GM19025 (cell line): ENCODE measurements around the gene PCNT.

Experiments
- ATAC-seq: cut with Tn5 transposase; IDR thresholded peaks from one replicate; pipeline ENCODE4 v1.9.1; 2021; ENCODE audit warnings: mild to moderate bottlenecking, low read depth, moderate library complexity; ENCODE audit not compliant: unreplicated experiment

The PCNT gene

DNA sequence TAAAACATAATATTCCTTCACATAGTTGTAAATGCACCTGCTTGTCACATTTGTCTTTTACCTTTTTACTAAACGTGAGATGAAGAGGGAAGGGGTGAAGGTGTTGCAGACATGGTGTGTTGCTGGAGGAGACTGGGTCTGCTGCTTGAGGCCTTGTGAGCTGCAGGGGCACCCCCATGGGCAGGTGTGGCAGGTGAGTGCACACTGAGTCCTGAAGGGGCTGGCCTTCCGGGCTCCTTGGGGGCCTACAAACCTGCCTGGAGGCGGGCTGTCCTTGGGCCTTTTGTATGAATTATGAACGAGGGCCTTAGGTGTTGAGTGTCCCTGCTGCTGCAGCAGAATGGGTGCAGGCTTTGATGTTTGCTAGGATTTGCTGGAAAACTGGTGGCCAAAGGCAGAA is 3.8 kb downstream of the PCNT start:
- no peak for ATAC-seq

DNA sequence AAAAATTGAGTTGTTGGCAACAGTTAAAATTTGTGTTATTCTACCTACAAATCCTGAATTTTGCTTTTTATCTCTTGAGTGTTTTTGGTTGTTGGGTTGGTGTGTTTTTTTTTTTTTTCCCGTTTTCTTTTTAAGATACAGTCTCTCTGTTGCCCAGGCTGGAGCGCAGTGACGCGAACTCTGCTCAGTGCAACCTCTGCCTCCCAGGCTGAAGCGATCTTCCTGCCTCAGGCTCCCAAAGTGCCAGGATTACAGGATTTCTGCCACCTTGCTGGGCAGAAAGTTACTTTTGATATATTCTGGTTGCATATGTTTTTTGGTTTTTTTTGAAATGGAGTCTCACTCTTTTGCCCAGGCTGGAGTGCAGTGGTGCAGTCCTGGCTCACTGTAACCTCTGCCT is 4.2 kb downstream of the PCNT start:
- no peak for ATAC-seq

DNA sequence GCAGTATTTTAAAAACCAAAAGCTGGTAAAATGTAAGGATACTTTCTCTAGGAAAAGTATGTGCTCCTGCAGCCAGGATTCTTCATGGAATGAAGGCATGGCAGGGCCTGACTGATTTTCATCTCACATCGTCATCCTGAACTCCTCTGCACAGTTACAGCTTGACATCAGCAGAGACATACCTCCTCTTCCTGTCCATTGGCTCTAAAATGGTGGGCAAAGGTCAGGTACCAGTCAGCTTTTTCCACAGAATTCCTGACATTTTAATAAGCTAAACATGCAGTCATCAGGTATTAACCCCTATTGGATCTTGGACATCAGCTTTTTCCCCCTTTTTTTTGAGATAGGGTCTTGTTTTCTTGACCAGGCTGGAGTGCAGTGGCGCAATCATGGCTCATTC is 5.8 kb downstream of the PCNT start:
- no peak for ATAC-seq

DNA sequence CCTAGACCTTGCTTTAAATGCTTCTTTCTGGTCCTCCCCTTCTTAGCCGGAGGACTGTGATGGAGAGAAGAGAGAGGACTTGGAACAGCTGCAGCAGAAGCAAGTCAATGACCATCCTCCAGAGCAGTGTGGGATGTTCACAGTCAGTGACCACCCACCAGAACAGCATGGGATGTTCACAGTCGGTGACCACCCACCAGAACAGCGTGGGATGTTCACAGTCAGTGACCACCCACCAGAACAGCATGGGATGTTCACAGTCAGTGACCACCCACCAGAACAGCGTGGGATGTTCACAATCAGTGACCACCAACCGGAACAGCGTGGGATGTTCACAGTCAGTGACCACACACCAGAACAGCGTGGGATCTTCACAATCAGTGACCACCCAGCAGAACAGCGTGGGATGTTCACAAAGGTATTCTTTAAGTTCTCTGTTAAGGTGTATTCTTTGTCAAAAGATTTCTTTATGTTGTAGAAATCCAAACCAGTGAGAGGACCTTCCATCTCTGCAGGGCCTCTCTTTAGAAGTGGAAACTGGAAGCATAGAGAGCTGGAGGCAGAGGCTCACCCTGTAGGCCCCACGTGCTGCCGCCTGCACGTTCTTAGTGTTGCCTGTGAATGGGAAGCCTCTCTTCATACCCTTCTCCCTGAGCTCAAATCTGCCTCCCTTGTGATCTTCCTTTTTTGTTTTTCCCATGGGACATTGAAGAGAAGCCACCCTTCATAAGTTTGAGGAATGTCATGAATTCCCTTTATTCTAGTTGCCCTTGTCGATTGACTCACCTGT is 10.6 kb downstream of the PCNT start:
- no peak for ATAC-seq

DNA sequence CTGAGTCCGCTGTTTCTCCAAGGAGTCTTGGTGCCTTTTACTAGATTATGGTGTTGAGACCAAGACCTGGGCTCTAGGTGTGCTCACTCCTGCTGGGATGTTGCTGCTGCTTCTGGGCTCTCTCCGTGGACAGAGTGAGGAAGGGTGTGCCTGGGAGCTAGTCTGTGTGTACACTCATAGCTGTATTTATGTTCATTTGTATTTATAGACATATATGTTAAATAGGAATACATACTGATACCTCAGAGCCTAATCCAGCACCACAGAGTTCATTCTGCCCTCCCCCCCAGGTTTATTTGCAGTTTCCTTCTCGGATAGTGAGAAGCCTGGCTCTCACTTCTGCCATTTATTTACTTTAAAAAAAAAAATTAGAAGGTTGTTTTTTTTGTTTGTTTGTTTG is 12.6 kb downstream of the PCNT start:
- ATAC-seq: no peak

DNA sequence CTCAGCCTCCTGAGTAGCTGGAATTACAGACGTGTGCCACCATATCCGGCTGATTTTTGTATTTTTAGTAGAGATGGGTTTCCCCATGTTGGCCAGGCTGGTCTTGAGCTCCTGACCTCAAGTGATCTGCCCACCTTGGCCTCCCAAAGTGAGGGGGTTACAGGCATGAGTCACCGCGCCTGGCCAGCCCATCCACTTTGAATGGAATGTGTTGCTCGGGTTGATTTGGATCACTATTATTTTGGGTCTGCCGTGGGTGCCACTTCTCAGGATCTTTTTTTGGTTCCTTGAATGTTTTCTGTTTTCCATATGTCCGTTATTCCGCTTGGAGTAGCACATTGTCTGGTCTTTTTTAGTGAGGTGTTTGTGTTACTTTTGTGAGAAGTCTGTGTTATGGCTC is 17.0 kb downstream of the PCNT start:
- ATAC-seq: no peak

DNA sequence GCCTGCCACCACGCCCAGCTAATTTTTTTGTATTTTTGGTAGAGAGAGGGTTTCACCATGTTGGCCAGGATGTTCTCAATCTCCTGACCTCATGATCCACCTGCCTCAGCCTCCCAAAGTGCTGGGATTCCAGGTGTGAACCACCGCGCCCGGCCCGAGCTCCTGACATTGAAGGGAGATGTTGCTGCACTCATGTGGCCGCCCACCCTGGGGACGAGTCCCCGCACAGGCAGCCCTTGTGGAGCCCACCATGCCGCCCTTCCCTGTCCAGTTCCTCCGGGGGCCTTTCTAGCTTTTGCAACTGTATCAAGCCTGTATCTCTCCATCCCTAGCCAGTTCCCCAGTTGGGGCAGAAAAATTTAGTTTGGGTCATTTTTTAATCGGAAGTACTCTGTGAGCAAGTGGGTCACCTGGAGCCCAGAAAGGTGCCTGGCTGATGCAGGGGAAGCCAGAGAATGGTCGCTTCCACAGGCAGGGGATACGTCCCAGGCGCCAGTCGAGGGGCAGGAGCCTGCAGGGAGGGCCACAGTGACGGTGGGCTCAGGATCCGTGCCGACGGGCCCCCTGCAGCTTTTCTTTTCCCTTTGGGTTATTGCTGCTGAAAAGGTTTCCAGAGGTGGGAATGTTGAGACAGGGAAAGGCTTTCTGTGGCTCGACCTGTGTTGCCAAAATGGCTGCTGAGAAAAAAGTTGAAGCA is 20.4 kb downstream of the PCNT start:
- ATAC-seq: no peak

DNA sequence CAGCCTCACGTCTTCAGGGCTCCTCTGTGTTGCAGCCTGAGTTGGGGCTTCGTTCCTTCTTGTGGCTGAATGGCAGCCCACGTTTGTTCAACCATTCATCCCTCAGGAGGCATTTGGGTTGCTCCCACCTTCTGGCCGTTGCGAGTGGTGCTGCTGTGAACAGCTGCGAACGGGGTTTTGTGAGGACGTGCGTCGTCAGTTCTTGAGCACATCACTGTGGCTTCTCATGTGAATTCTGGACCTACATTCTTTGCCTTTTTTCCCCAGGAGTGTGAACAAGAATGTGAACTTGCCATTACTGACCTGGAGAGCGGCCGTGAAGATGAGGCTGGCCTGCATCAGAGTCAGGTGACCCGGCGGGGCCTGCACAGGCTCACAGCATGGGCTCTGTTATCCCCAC is 21.9 kb downstream of the PCNT start:
- ATAC-seq: no peak

DNA sequence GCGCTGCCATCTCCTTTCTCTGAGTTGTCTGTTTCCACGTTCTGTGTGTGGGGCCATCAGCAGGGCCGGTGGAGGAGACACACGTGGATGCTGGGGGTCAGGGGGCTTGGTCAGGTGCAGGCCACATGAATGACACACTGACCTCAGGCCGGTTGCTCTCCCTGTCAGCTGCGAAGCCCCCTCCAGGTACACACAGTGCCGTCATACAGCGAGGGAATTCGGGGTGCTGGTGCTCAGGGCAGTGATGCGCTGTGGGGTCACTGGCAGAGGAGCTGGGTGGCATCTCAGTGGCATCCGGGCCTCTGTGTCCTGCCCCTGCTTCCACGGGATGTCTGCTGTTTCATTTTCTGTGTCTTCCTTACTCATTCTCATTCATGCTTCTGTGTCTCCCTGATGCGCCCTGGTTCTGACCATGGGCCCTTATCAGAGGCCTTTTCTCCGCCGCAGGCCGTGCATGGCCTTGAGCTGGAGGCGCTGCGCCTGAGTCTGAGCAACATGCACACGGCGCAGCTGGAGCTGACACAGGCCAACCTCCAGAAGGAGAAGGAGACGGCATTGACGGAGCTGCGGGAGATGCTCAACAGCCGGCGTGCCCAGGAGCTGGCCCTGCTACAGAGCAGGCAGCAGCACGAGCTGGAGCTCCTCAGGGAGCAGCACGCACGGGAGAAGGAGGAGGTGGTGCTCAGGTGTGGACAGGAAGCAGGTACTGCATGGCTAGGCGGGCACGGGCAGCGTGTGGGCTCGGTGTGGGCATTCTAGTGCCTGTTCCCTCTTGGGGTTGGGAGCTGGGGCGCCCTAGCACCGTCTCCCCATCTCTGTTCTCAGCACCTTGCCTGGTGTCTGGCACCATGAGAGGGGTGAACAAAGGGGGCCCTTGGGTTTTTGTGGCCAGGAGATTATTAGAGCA is 22.6 kb downstream of the PCNT start:
- no peak for ATAC-seq

DNA sequence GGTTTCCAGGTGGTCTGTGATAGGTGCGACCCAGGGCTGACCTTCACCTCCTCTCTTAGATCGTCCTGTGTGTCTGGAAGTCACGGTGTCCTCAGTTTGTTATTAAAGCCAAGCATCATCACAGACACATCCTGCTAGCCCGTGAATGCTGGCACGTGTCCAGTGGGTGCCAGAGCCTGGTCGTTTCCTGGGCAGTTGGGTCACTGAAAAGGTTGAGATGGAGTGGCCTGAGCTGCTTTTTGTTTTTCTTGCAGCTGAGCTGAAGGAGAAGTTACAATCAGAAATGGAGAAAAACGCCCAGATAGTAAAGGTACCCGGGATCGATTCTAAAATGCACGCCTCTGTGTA is 23.2 kb downstream of the PCNT start:
- ATAC-seq: no peak

DNA sequence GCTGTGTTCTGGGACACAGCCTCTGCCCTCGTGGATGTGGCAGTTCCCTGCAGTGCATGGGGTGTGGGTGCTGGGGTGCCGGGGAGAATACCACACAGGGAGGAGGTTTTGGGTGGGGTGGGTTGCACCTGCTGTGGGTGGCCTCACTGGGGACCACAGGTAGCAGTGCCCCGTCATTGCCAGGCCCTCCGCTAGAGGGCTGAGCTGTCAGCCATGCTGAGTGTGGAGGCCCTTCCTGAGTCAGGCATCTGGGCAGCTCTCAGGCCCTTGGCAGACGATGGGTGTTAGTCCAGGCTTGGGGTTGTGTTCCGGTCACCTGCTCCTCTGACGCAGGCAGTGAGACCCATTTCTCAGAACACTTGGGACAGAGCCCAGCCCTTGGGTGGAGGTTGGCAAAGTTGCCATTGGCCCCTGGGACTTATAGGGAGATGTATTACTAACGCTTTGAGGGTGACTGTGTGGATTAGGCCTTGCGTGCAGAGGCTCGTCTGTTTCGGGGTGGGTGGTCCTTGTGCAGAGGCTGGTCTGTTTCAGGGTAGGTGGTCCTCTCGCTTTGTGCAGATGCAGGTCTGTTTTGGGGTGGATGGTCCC is 23.9 kb downstream of the PCNT start:
- ATAC-seq: no peak

DNA sequence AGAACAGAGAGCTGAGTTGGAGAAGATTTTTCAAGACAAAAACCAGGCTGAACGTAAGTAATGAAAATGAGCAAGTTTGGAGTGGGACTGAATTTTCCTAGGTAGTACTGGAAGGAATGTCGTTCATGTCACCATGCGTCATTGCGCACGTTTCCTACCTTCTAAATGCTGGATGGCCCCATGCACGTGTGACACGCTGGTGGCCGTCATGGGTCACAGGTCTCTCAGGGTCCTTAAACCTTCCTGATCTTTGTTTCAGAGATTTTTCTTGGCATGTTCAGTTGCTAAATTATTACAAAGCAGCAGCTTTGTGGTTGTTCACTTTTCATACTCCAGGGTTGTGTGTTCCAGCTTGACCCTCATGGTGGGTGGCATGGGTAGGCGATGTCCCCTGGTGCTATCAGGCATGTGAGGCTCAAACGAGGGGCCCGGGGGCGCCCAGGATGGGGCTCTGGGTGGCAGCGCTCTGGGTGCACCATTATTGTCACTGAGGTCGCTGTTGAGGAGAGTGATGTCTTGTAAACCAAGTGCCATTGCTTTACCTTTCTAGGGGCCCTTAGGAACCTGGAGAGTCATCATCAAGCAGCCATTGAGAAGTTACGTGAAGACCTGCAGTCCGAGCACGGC is 25.3 kb downstream of the PCNT start:
- ATAC-seq: no peak

DNA sequence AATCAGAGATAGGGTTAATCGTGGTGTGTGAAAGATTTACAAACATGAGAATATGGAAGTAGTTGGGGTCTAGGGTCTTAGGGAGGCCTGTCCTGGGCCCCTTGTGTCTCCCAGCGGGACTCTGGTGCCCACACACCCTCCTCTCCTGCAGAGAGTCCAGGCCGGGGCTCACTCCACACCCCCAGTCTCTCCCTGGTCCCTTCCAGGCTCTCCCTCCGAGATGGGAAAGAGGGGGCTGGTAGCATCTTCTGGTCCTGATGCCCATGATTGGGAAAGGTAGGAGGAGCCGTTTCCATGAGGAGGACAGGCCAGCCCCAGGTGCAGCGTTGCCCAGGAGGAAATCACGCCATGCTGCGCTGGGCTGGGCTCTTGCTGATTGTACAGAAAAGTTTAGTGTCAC is 26.6 kb downstream of the PCNT start:
- ATAC-seq: no peak

DNA sequence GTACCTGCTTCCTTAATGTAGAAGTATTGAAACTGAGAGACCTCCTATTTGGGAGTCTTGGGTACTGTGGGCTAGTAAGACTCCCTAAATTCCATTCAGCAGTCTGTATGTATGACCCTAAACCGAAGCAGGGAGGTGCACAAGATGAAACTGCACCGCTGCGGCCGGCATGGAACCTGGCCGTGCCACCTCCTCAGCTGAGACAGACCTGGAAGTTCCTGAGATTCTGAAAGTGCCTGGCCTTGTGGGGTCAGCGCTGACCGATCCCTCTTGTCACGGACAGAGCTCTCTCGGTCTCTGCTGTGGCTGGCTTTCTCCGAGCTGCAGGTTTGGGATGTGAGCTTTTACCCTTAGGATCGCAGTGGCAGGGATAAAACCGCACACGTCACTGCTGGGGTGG is 27.0 kb downstream of the PCNT start:
- ATAC-seq: no peak

DNA sequence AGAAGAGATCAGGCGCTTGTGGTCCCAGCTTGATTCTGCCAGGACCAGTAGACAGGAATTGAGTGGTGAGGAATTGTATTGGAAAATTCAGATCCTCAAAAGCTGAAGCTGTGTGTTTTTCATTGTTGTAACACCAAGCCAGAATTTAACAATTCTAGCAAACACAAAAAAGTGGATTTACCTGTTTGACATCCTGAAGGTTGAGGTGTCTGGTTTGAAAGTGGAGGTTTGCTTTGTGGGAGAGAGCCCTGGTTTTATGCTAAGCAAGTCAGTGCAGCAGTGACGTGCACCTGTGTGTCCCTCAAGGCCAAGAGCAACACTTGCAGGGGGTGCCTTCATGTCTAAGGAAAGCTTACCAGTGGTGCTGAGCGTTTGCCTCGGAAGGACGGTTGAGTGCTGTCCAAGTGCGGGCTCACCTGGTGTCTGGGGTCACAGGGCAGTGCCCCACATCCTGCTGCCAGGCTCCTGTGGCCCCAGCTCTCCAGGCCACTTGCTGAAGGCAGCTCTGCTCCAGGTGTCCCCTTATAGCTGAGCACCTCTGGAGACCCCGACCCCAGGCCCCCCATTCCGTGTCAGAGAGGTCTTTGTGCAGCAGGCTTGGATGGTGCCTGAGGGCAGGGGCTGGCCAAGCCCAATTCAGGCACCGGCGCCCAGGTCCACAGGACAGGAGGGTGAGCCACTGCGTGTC is 27.7 kb downstream of the PCNT start:
- ATAC-seq: no peak

DNA sequence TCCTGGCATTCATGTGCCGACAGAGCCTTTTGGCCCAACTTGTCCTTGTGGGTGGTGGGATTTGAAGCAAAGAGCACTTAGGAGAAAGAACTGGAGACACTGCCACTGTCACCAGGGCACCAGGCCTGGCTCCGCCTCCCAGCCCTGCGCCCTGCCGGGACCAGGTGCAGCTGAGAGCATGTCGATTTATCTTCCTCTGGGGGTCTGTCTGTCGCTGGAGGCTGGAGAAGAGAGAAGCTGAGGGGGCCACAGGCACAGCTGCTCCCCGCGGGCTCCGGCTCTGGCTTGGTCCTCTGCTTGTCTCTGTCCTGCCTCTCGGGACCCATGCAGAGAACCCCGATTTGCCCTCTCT is 28.2 kb downstream of the PCNT start:
- no peak for ATAC-seq

DNA sequence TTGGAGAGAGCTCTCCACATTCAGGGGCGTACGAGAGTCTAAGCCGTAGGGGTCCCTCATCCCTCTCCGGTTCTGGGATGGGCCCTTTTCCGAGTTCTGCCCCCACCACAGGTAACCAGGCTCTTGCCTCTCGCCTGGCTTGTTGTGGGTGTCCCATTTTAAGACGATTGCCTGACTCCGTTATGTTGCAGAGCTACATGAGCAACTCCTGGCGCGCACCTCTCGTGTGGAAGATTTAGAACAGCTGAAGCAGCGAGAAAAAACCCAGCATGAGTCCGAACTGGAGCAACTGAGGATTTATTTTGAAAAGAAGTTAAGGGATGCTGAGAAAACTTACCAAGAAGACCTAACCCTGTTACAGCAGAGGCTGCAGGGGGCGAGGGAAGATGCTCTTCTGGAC is 29.0 kb downstream of the PCNT start:
- ATAC-seq: no peak

DNA sequence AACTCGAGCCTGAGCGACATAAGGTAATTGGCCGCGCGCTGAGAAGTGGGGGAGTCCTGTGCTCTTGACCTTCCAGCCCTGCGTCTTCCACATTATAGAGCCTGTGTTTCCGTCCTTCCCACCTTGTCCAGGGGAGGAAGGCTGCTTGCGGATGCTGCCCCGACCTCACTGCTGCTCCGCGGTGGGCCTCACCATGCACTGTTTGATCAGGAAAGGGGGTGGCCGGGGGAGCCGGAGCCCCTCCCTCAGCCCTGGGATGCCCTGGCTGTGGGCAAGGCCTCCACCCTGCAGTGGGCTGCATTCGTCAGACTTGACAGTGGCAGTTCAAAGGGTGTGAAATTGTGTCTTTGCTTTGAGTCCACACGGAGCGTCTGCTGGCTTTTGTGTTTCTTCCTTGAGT is 30.1 kb downstream of the PCNT start:
- ATAC-seq: no peak

DNA sequence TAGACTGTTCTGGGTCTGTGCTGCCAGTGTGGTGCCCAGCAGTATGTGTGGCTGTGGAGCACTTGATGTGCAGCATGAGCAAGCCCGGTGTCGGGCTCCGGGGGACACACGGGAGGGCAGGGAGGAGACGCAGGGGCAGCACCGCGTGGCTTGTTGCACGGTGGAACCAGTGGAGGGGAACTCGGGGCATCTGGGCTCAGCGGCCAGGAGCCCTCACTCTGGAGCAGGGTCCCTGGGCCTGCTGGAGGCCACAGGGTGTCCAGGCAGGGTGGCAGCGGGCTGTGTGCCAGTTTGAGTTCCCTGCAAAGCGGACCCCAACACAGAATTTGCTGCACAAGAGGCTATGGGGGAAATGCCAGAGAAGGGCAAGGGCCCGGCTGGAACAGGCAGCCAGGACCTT is 30.6 kb downstream of the PCNT start:
- ATAC-seq: no peak
